A549 (cell line): ENCODE results near the gene ARL4D. TPM values are rescaled to one million over a fixed set of nuclear protein-coding genes. Genes with fewer than 3 reads are reported as not detected.
A peak's percentile ranks its signal among the peaks of the same experiment; 100 is the strongest.

Experiments
- ATOH8 ChIP-seq: fragments of 250-450 bp; sonication (Bioruptor Pico); IDR thresholded peaks from 2 replicates; pipeline ENCODE4 v1.5.0; 2020; ENCODE audit warnings: low read depth, mild to moderate bottlenecking, moderate library complexity
- BCL3 ChIP-seq: fragments of >200 bp; sonication (Bioruptor Twin); formaldehyde crosslinking; IDR thresholded peaks from 3 replicates; pipeline ENCODE4 v1.6.1; 2016
- BHLHE40 ChIP-seq: IDR thresholded peaks from 2 replicates; pipeline ENCODE4 v1.6.1; 2012; ENCODE audit warnings: low read depth, low read length, inconsistent platforms
- CBX2 ChIP-seq: fragments of 200-600 bp; sonication (generic); IDR thresholded peaks from 2 replicates; pipeline ENCODE4 v1.6.1; 2016; ENCODE audit warnings: low read depth, mild to moderate bottlenecking, borderline replicate concordance
- CEBPB ChIP-seq, 2 experiments: fragments of >200 bp in 1 of 2; sonication (Bioruptor Twin) in 1 of 2; formaldehyde crosslinking in 1 of 2; IDR thresholded peaks; 2 replicates each; pipeline ENCODE4 v1.6.1; 2012 to 2016
- CHD2 ChIP-seq: fragments of 150-350 bp; IDR thresholded peaks from 2 replicates; pipeline ENCODE4 v1.6.1; 2014; ENCODE audit warnings: low read length; ENCODE audit not compliant: partially characterized antibody
- CTCF ChIP-seq: fragments of >200 bp; sonication (Bioruptor Twin); formaldehyde crosslinking; IDR thresholded peaks from 3 replicates; pipeline ENCODE4 v1.5.1; 2016
- EHMT2 ChIP-seq: fragments of 200-600 bp; sonication (generic); IDR thresholded peaks from 2 replicates; pipeline ENCODE4 v1.6.1; 2016; ENCODE audit warnings: antibody characterized with exemption, low read depth, mild to moderate bottlenecking, moderate library complexity
- EP300 ChIP-seq, 2 experiments: fragments of >200 bp; sonication (Bioruptor Twin); formaldehyde crosslinking; IDR thresholded peaks; 2 replicates in 1 of 2; 3 replicates in 1 of 2; pipeline ENCODE4 v1.6.1; 2016 to 2017
- ESRRA ChIP-seq: fragments of 150-350 bp; IDR thresholded peaks from 2 replicates; pipeline ENCODE4 v1.6.1; 2014; ENCODE audit warnings: mild to moderate bottlenecking, low read length, borderline replicate concordance
- FOSB ChIP-seq: fragments of 250-450 bp; sonication (Bioruptor Pico); IDR thresholded peaks from 2 replicates; pipeline ENCODE4 v1.5.0; 2020; ENCODE audit warnings: mild to moderate bottlenecking, moderate library complexity
- FOSL2 ChIP-seq, 2 experiments: fragments of 450-650 bp in 1 of 2; fragments of >200 bp in 1 of 2; sonication (Bioruptor Twin) in 1 of 2; formaldehyde crosslinking; IDR thresholded peaks; 2 replicates each; pipeline versions ENCODE4 v1.5.0 to v1.6.1; 2016 to 2020; ENCODE audit warnings: mild to moderate bottlenecking in 1 of 2, moderate library complexity in 1 of 2
- FOXS1 ChIP-seq: fragments of 250-450 bp; sonication (Bioruptor Pico); IDR thresholded peaks from 2 replicates; pipeline ENCODE4 v1.5.0; 2020; ENCODE audit warnings: mild to moderate bottlenecking, moderate library complexity
- GATA3 ChIP-seq: IDR thresholded peaks from 2 replicates; pipeline ENCODE4 v1.6.1; 2012; ENCODE audit warnings: borderline replicate concordance
- HES2 ChIP-seq: fragments of >200 bp; sonication (Bioruptor Twin); formaldehyde crosslinking; IDR thresholded peaks from 2 replicates; pipeline ENCODE4 v1.6.1; 2016
- JUN ChIP-seq, 2 experiments: fragments of >200 bp; sonication (Bioruptor Twin); formaldehyde crosslinking; IDR thresholded peaks; 2 replicates in 1 of 2; 3 replicates in 1 of 2; pipeline ENCODE4 v1.6.1; 2016 to 2017
- JUNB ChIP-seq: fragments of >200 bp; sonication (Bioruptor Twin); formaldehyde crosslinking; IDR thresholded peaks from 2 replicates; pipeline ENCODE4 v1.6.1; 2016
- MAFK ChIP-seq: fragments of 450-650 bp; IDR thresholded peaks from 2 replicates; pipeline ENCODE4 v1.6.1; 2014; ENCODE audit not compliant: partially characterized antibody
- MYC ChIP-seq: IDR thresholded peaks from 2 replicates; pipeline ENCODE4 v1.6.1; 2012; ENCODE audit warnings: mild to moderate bottlenecking, inconsistent platforms, low read length, improper control_type of control experiment, borderline replicate concordance
- NPAS2 ChIP-seq: fragments of 250-450 bp; sonication (Bioruptor Pico); IDR thresholded peaks from 2 replicates; pipeline ENCODE4 v1.8.0; 2022; ENCODE audit warnings: mild to moderate bottlenecking, moderate library complexity, borderline replicate concordance
- PHF8 ChIP-seq: fragments of 200-600 bp; sonication (generic); IDR thresholded peaks from 2 replicates; pipeline ENCODE4 v1.6.1; 2016; ENCODE audit warnings: low read depth, mild to moderate bottlenecking, antibody characterized with exemption, moderate library complexity, borderline replicate concordance
- POLR2A ChIP-seq: IDR thresholded peaks from 2 replicates; pipeline ENCODE4 v1.6.1; 2012; ENCODE audit warnings: mild to moderate bottlenecking, low read length
- RCOR1 ChIP-seq: fragments of 150-350 bp; IDR thresholded peaks from 2 replicates; pipeline ENCODE4 v1.6.1; 2014; ENCODE audit warnings: antibody characterized with exemption, low read length, low read depth
- RFX5 ChIP-seq: fragments of 450-650 bp; IDR thresholded peaks from 2 replicates; pipeline ENCODE4 v1.7.1; 2014; ENCODE audit warnings: antibody characterized with exemption, mild to moderate bottlenecking, moderate library complexity
- RNF2 ChIP-seq: fragments of 200-600 bp; sonication (generic); IDR thresholded peaks from 2 replicates; pipeline ENCODE4 v1.6.1; 2016; ENCODE audit warnings: low read depth, mild to moderate bottlenecking, antibody characterized with exemption, moderate library complexity, borderline replicate concordance
- TFCP2L1 ChIP-seq: fragments of 250-450 bp; sonication (Bioruptor Pico); IDR thresholded peaks from 2 replicates; pipeline ENCODE4 v1.5.0; 2021; ENCODE audit warnings: mild to moderate bottlenecking
- TP53 ChIP-seq: fragments of 250-450 bp; sonication (Bioruptor Pico); IDR thresholded peaks from 2 replicates; pipeline ENCODE4 v1.5.0; 2021; ENCODE audit warnings: mild to moderate bottlenecking, moderate library complexity
- ZNF302 ChIP-seq: fragments of 250-450 bp; sonication (Bioruptor Pico); IDR thresholded peaks from 2 replicates; pipeline ENCODE4 v1.9.0; 2021; ENCODE audit warnings: inconsistent platforms, mild to moderate bottlenecking, moderate library complexity
- polyA plus RNA-seq, 4 experiments: library from polyadenylated mRNA; depleted of rRNA in 3 of 4; stranded (reverse); fragments of >200 nt; fragmentation: RNase III in 1 of 4; extraction: RNeasy Plus Mini Kit Qiagen cat#74134 plus additional on column Dnase treatment in 1 of 4; gene quantifications; 2 replicates in 3 of 4; 3 replicates in 1 of 4; pipeline ENCODE4 v1.2.3, GENCODE V29; 2011 to 2017
- TF ChIP-seq, protein P1 (sequence below): fragments of 450-650 bp; IDR thresholded peaks from 2 replicates; pipeline ENCODE4 v1.6.1; 2014; ENCODE audit warnings: antibody characterized with exemption
- TF ChIP-seq, protein P2 (sequence below): IDR thresholded peaks from 2 replicates; pipeline ENCODE4 v1.6.1; 2012; ENCODE audit warnings: low read depth, borderline replicate concordance
- TF ChIP-seq, protein P3 (sequence below): IDR thresholded peaks from 2 replicates; pipeline ENCODE4 v1.6.1; 2012

The ARL4D gene
- polyA plus RNA-seq, 2 of the 4 experiments (the other 2 are of a cell fraction) = 11.7 to 21.0 TPM

DNA sequence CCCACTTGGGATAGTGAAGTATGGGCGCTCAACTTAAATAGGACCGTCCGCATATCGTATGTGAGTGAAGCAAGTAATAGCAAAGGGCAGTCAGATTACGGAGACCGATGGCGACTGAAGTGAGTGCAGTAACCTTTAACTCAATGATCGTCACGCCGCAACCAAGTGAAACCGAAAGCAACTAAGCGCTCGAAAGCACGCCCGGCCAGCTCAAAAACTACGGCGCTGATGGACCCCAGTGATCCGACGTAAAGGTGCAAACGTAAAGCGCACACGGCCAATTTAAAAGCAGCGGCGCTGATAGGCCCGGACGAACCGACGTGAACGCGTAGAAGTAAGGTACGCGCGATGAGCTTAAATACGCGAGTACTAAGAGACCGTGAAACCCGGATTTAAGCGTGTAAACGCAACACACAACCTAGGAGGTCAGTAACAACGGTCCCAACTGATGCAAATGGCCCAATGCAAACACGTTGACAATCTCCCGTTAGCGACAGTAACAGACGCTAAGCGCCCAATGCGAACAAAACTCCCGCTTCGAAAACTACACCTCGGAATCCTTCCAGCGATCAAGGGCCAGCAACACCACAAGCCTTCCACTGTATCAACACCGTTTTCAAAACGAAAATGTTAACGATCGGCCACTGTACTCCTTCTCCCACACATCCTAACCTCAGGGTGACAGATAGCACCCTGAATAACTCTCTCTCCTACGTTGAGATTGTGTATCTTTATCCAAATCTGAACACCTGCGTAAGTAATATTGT, 37.9 kb upstream of the ARL4D start (continued):
- no peak for TF ChIP-seq CTCF
- peak; percentile 98 for TF ChIP-seq FOXS1 (CRISPR knock-in tag)
- peak; percentile 50; the same call in 1 of the 2 replicates for TF ChIP-seq ESRRA
- TF ChIP-seq ATOH8 (CRISPR knock-in tag) = peak; percentile 100
- TF ChIP-seq JUN (IDR thresholded peaks at IDR 0.05) = peak; percentile 100
- TF ChIP-seq JUNB = peak; percentile 50; the same call in 1 of the 2 replicates
- TF ChIP-seq RNF2 = no peak
- TF ChIP-seq GATA3 = peak; percentile 96
- TF ChIP-seq, protein P1, sequence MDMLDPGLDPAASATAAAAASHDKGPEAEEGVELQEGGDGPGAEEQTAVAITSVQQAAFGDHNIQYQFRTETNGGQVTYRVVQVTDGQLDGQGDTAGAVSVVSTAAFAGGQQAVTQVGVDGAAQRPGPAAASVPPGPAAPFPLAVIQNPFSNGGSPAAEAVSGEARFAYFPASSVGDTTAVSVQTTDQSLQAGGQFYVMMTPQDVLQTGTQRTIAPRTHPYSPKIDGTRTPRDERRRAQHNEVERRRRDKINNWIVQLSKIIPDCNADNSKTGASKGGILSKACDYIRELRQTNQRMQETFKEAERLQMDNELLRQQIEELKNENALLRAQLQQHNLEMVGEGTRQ = 0 out of 2 replicates have a peak, but pooled peaks have one; percentile 32
- no peak; the same call in 1 of the 2 replicates for TF ChIP-seq BHLHE40
- TF ChIP-seq, protein P2, sequence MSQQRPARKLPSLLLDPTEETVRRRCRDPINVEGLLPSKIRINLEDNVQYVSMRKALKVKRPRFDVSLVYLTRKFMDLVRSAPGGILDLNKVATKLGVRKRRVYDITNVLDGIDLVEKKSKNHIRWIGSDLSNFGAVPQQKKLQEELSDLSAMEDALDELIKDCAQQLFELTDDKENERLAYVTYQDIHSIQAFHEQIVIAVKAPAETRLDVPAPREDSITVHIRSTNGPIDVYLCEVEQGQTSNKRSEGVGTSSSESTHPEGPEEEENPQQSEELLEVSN = peak; percentile 83
- peak; percentile 70; the same call in 1 of the 2 replicates for TF ChIP-seq MYC
- no peak for TF ChIP-seq FOSL2 (IDR thresholded peaks at IDR 0.05)
- peak; percentile 94 for TF ChIP-seq FOSL2 (CRISPR knock-in tag; IDR thresholded peaks at IDR 0.05)
- TF ChIP-seq RCOR1 = no peak
- peak; percentile 100 for TF ChIP-seq POLR2A
- no peak for TF ChIP-seq ZNF302 (CRISPR knock-in tag)
- TF ChIP-seq TFCP2L1 (CRISPR knock-in tag) = peak; percentile 100
- peak in 1 of 2 experiments; percentile 46; a peak in 2 of 5 replicates for TF ChIP-seq EP300 (IDR thresholded peaks at IDR 0.05)
- no peak for TF ChIP-seq NPAS2 (CRISPR knock-in tag)
- TF ChIP-seq FOSB (CRISPR knock-in tag) = peak; percentile 100
- TF ChIP-seq CEBPB (IDR thresholded peaks at IDR 0.05) = peak in 1 of 2 experiments; percentile 80; a peak in 2 of 4 replicates
- no peak; the same call in 1 of the 2 replicates for TF ChIP-seq PHF8
- TF ChIP-seq HES2 = no peak
- no peak for TF ChIP-seq MAFK
- TF ChIP-seq, protein P3, sequence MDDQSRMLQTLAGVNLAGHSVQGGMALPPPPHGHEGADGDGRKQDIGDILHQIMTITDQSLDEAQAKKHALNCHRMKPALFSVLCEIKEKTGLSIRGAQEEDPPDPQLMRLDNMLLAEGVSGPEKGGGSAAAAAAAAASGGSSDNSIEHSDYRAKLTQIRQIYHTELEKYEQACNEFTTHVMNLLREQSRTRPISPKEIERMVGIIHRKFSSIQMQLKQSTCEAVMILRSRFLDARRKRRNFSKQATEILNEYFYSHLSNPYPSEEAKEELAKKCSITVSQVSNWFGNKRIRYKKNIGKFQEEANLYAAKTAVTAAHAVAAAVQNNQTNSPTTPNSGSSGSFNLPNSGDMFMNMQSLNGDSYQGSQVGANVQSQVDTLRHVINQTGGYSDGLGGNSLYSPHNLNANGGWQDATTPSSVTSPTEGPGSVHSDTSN = peak; percentile 99
- peak; percentile 45; the same call in 1 of the 2 replicates for TF ChIP-seq EHMT2
- no peak for TF ChIP-seq CHD2
- peak; percentile 100 for TF ChIP-seq BCL3
- TF ChIP-seq CBX2 = peak; percentile 79; the same call in 1 of the 2 replicates
- TF ChIP-seq RFX5 = peak; percentile 73; the same call in 1 of the 2 replicates
- peak; percentile 100 for TF ChIP-seq TP53
